NCI-H2107 (cell line): ENCODE data around the gene INPP1.
"Not testable (repeated sequence)": the region's sequence is repeated elsewhere in the genome, so short reads cannot be mapped to it uniquely, and the experiment has no call there.

Experiments
- DNase-seq: peaks from one replicate; lab custom pipeline; 2025; lab: John Stamatoyannopoulos, UW

Gene INPP1

GRCh38 chr2:190333928-190334327 is 9.5 kb upstream of the INPP1 start:
- no peak for DNase-seq

GRCh38 chr2:190334479-190335224 is 8.7 kb upstream of the INPP1 start:
- DNase-seq: no peak

GRCh38 chr2:190335225-190335559 is 8.2 kb upstream of the INPP1 start:
- DNase-seq: no peak

DNA sequence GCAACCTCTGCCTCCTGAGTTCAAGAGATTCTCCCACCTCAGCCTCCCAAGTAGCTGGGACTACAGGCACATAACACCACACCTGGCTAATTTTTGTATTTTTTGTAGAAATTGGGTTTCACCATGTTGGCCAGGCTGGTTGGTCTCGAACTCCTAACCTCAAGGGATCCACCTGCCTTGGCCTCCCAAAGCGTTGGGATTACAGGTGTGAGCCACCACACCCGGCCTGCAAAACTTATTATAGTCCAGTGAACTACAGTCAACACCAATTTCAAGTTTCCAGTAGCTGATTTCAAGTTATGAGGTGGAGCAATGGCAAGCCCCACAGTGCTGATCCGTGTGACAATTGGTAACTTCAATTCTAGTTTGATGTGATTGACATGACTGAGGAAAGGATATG is 7.8 kb upstream of the INPP1 start:
- not testable (repeated sequence) for DNase-seq

DNA sequence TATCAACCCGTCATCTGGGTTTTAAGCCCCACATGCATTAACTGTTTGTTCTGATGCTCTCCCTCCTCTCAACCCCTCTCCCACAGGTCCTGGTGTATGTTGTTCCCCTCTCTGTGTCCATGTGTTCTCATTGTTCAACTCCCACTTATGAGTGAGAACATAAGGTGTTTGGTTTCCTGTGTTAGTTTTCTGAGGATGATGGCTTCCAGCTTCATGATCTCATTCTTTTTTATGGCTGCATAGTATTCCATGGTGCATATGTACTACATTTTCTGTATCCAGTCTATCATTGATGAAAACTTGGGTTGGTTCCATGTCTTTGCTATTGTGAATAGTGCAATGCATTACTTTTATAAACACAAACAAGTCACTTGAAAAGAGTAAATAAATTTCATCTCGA is 7.0 kb upstream of the INPP1 start:
- DNase-seq: no peak

- no peak for DNase-seq
Observed at GRCh38 chr2:190338453-190338852, 4.9 kb upstream of the INPP1 start.

GRCh38 chr2:190339394-190339793 is 4.0 kb upstream of the INPP1 start:
- DNase-seq: no peak

DNA sequence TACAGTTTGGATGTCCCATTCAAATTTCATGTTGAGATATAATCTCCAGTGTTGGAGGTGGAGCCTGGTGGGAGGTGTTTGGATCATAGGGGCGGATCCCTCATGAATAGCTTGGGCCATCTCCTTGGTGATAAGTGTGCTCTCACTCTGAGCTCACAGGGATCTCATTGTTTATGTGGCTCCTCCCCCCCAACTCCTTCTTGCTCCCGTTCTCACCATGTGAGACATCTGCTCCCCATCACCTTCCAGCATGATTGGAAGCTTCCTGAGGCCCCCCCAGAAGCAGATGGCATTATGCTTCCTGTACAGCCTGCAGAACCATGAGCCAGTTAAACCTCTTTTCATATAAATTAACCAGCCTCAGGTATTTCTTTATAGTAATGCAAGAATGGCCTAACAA is 3.0 kb upstream of the INPP1 start:
- no peak for DNase-seq

GRCh38 chr2:190342611-190343010 is 778 bp upstream of the INPP1 start:
- no peak for DNase-seq

- DNase-seq: no peak
Observed at GRCh38 chr2:190343089-190343535, 277 bp upstream of the INPP1 start.

DNA sequence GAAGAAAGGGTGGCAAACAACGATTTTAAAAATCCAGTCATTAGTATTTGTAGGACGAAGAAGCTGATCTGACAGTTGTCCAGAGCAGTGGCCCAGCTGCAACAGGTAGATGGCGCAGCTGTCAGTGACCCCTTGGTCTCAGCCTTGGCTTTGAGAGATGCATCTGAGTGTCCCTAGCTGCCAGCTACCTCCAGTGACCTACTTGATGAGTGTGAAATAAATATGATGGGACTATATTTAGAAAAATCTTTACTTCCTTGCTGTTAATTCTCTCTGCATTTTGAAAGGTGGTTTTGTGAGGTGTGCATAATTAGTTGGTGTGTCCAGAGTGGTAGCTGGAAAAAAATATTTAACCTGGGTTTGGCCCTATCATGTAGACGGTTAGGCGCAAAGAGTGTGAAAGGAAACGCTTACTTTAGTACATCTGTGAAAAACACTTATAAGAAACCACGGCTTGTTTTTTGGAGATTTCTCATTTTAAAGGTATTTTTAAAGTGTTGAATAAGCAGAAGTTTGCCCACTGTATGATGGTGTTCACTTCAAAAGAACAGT is 963 bp downstream of the INPP1 start:
- no peak for DNase-seq

GRCh38 chr2:190350371-190350770 is 7.0 kb downstream of the INPP1 start:
- DNase-seq: no peak

DNA sequence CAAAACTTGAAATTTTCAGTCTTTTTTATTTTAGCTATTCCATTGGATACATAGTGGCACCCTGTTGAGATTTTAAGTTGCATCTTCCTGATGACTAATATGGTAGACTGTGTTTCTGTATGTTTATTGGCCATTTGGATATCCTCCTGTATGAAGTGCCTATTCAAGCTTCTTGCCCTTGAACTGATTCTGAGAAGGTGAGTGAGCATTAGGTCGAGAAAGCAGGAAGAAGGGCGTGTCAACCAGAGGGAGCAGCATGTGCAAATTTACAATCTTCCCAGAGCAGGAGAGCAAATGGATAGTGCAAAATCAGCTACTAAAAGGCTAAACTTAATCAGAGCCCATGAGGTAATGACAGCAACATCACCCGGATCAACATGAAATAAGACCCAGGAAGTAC is 8.6 kb downstream of the INPP1 start:
- DNase-seq: no peak

- no peak for DNase-seq
Observed at GRCh38 chr2:190352668-190353536, 9.5 kb downstream of the INPP1 start.

DNA sequence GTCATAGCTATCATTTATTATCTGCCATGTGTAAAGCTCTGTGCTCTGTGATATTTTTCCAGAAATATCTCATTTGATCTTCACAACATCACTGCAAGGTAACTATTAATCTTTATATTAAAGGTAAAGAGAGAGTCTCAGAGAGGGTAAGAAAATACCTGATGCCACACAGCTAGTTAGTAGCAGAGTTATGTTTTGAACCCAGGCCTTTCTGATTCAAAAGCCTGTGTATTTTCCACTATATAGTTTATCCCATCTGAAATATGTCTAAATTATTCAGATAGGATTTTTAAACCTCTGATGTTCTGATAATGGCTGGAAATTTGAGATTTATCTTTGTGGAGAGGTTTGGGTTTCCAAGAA is 10.1 kb downstream of the INPP1 start:
- no peak for DNase-seq

GRCh38 chr2:190354003-190354690 is 10.8 kb downstream of the INPP1 start:
- DNase-seq: no peak

GRCh38 chr2:190355968-190356644 is 12.7 kb downstream of the INPP1 start:
- no peak for DNase-seq

DNA sequence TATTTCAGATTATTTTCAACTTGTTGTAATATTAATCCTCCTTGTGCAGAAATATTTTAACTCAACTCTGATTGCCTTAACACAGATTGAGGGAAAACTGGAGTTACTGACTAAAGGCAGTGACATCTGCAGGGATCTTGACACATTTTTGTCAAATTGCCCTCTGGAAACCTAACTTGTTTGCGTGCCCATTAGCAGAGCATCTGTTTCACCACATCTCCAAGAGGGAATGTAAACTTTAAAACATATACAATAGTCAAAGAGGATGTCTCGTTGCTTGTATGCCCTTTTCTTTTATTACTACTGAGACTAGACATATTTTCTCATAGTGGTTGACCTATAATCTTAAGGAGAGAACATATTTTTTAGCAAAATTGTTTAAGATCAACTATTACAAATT is 14.2 kb downstream of the INPP1 start:
- DNase-seq: no peak

DNA sequence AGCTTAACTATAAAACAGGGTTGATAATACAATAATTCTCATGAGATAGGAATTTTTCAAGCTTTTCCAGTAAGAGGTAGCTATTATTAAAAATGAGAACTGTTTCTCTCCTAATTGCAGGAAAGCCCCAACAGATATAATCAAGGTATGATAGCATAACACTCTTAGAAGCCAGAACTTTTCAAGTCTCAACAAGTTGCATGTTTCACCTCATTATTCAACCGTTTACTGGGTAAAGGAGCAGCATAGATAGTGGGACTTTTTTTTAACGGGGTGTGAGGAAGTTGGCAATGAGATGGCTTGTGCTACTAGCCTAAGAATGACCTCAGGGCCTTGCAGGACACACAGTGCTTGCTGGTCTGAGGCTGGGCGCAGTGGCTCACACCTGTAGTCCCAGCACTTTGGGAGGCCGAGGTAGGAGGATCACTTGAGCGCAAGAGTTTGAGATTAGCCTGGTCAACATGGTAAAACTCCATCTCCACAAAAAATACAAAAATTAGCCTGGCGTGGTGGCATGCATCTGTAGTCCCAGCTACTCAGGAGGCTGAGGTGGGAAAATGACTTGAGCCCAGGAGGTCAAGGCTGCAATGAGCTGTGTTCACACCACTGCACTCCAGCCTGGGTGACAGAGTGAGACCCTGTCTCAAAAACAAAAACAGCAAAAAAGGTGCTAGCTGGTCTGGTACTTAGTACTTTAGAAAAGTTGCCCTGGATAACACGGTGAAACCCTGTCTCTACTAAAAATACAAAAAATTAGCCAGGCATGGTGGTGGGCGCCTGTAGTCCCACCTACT is 15.5 kb downstream of the INPP1 start:
- DNase-seq: not testable (repeated sequence)

DNA sequence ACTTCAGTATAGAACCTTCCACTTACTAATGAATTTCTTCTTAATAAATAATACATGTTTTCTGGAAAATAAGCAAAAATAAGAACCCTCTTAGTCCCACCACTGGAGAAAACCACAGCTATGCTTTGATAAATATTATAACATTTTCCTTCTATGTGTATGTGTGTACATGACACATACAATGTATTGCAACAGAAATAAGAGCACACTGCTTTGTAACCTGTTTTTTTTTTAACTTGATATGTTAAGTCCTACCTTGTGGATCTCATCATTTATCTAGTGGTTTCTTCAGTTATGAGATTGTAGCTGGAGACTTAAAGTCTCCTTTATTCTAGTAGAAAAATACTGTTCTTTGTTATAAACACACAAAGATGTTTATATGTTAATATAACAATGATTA is 17.2 kb downstream of the INPP1 start:
- no peak for DNase-seq

- DNase-seq: no peak
Observed at GRCh38 chr2:190360965-190361364, 17.6 kb downstream of the INPP1 start.
